DOHH2 (cell line): Measurements from ENCODE around the gene LTB4R.

ENCODE experiments used
- H3F3A ChIP-seq: fragments of 200-600 bp; sonication (generic), shearing (Covaris generic); 2 replicates; pipeline ENCODE4 v1.6.0; 2016; ENCODE audit warnings: antibody characterized with exemption, mild to moderate bottlenecking; ENCODE audit not compliant: control insufficient read depth, insufficient read depth
- H3K27ac ChIP-seq: fragments of 200-600 bp; sonication (generic); 2 replicates; pipeline ENCODE4 v1.5.1; 2014; ENCODE audit warnings: low read depth, mild to moderate bottlenecking, low read length, moderate library complexity
- H3K27me3 ChIP-seq: fragments of 200-600 bp; sonication (generic); 2 replicates; pipeline ENCODE4 v1.6.1; 2014; ENCODE audit warnings: mild to moderate bottlenecking, low read length, mixed read lengths; ENCODE audit not compliant: control insufficient read depth
- H3K36me3 ChIP-seq: fragments of 200-600 bp; sonication (generic); 2 replicates; pipeline ENCODE4 v1.6.1; 2014; ENCODE audit warnings: mild to moderate bottlenecking, low read length, moderate library complexity, mixed read lengths; ENCODE audit not compliant: control insufficient read depth
- H3K4me1 ChIP-seq: fragments of 200-600 bp; sonication (generic); 2 replicates; pipeline ENCODE4 v1.6.1; 2014; ENCODE audit warnings: mild to moderate bottlenecking, low read length, mixed read lengths; ENCODE audit not compliant: control insufficient read depth
- H3K4me2 ChIP-seq: fragments of 200-600 bp; sonication (generic); 2 replicates; pipeline ENCODE4 v1.6.0; 2014; ENCODE audit warnings: mild to moderate bottlenecking, low read length, moderate library complexity
- H3K4me3 ChIP-seq: fragments of 200-600 bp; sonication (generic); 2 replicates; pipeline ENCODE4 v1.5.1; 2014; ENCODE audit warnings: mild to moderate bottlenecking, low read length, mixed read lengths
- H3K79me2 ChIP-seq: fragments of 200-600 bp; sonication (generic); 2 replicates; pipeline ENCODE4 v1.6.1; 2014; ENCODE audit warnings: mild to moderate bottlenecking, low read length, mixed read lengths; ENCODE audit not compliant: control insufficient read depth
- H3K9me2 ChIP-seq: fragments of 200-600 bp; sonication (generic); replicated peaks from 2 replicates; pipeline ENCODE4 v1.6.1; 2014; ENCODE audit warnings: mild to moderate bottlenecking, low read length, mixed read lengths; ENCODE audit not compliant: control insufficient read depth
- H3K9me3 ChIP-seq: fragments of 200-600 bp; sonication (generic); 2 replicates; pipeline ENCODE4 v1.6.1; 2014; ENCODE audit warnings: antibody characterized with exemption, low read length, mixed read lengths; ENCODE audit not compliant: control insufficient read depth, insufficient read depth
- H4K20me1 ChIP-seq: fragments of 200-600 bp; sonication (generic); 2 replicates; pipeline ENCODE4 v1.6.0; 2014; ENCODE audit warnings: low read depth, mild to moderate bottlenecking, antibody characterized with exemption, low read length, moderate library complexity; ENCODE audit not compliant: control insufficient read depth, insufficient read depth
- EZH2phosphoT487 ChIP-seq: fragments of 200-600 bp; sonication (generic); IDR thresholded peaks from 2 replicates; pipeline ENCODE4 v1.6.1; 2017; ENCODE audit warnings: borderline replicate concordance, mild to moderate bottlenecking, antibody characterized with exemption, low read length, moderate library complexity, mixed read lengths
- TF ChIP-seq, protein P1 (sequence below): fragments of 200-600 bp; sonication (generic); IDR thresholded peaks from one replicate; pipeline ENCODE4 v1.5.1; 2014; ENCODE audit warnings: antibody characterized with exemption, mild to moderate bottlenecking, low read depth, low read length; ENCODE audit not compliant: poor library complexity, severe bottlenecking

The LTB4R gene

DNA sequence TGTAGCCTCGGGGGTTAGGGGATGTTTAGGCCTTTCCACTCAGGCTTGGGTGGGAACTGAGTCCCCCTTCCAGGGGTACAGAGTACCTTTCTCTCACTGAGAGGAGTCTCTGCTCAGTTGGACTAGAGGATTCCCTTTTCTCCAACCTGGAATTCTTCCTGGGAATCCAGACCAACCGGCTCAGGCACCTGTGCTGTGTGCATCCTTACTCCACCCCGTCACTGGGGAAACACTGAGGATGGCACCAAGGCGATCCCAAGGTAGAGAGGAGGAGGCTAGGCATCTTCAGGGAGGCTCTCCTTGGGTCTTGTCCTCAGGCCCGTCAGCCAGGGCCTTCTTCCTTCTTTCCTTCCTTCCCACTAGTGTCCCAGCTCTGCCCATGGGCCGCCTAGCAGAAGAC lies 47.5 kb upstream of the LTB4R start:
- Histone ChIP-seq H3K4me3 (no peak overlapping the region), H3K79me2 (no peaks in the 10 kb centered on the region), H3F3A (no peaks in the 10 kb centered on the region), H3K4me1 (no peaks in the 10 kb centered on the region), H3K27ac (no peak overlapping the region), H3K27me3 (no peaks in the 10 kb centered on the region), H3K9me3 (no peaks in the 10 kb centered on the region), H3K9me2 (no peaks in the 10 kb centered on the region), H3K4me2 (no peak overlapping the region), H3K36me3 (no peaks in the 10 kb centered on the region), H4K20me1 (no peaks in the 10 kb centered on the region)
- TF ChIP-seq, protein P1, sequence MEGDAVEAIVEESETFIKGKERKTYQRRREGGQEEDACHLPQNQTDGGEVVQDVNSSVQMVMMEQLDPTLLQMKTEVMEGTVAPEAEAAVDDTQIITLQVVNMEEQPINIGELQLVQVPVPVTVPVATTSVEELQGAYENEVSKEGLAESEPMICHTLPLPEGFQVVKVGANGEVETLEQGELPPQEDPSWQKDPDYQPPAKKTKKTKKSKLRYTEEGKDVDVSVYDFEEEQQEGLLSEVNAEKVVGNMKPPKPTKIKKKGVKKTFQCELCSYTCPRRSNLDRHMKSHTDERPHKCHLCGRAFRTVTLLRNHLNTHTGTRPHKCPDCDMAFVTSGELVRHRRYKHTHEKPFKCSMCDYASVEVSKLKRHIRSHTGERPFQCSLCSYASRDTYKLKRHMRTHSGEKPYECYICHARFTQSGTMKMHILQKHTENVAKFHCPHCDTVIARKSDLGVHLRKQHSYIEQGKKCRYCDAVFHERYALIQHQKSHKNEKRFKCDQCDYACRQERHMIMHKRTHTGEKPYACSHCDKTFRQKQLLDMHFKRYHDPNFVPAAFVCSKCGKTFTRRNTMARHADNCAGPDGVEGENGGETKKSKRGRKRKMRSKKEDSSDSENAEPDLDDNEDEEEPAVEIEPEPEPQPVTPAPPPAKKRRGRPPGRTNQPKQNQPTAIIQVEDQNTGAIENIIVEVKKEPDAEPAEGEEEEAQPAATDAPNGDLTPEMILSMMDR = no peak
- TF ChIP-seq EZH2phosphoT487 = no peak

DNA sequence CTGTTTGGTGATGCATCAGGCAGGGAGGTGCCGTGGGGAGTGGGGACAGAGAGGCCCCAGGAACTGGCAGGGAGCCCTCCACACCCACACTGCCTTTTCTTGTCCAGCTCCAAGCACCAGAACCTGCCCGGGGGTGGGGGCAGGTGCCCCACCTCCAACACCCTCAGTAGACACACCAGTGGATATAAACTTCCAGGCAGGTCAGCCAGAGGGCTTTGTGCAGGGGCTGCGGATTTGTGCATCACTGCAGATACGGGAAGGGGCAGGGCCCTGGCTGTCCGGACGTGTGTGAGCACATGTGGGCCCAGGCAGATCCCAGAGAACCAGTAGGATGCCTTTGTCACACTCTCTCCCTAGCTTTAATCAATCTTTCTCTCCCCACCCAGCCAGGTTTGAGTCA lies 47.0 kb upstream of the LTB4R start:
- H4K20me1 ChIP-seq = no peaks in the 10 kb centered on the region
- no peaks in the 10 kb centered on the region for H3K36me3 ChIP-seq
- no peaks in the 10 kb centered on the region for H3K79me2 ChIP-seq
- no peak overlapping the region for H3K4me3 ChIP-seq
- no peak overlapping the region for H3K4me2 ChIP-seq
- TF ChIP-seq, protein P1 = no peak
- TF ChIP-seq EZH2phosphoT487 = no peak
- H3K9me3 ChIP-seq = no peaks in the 10 kb centered on the region
- no peaks in the 10 kb centered on the region for H3K27me3 ChIP-seq
- H3K27ac ChIP-seq = no peak overlapping the region
- H3K9me2 ChIP-seq = no peaks in the 10 kb centered on the region
- H3F3A ChIP-seq = no peaks in the 10 kb centered on the region
- H3K4me1 ChIP-seq = no peaks in the 10 kb centered on the region

DNA sequence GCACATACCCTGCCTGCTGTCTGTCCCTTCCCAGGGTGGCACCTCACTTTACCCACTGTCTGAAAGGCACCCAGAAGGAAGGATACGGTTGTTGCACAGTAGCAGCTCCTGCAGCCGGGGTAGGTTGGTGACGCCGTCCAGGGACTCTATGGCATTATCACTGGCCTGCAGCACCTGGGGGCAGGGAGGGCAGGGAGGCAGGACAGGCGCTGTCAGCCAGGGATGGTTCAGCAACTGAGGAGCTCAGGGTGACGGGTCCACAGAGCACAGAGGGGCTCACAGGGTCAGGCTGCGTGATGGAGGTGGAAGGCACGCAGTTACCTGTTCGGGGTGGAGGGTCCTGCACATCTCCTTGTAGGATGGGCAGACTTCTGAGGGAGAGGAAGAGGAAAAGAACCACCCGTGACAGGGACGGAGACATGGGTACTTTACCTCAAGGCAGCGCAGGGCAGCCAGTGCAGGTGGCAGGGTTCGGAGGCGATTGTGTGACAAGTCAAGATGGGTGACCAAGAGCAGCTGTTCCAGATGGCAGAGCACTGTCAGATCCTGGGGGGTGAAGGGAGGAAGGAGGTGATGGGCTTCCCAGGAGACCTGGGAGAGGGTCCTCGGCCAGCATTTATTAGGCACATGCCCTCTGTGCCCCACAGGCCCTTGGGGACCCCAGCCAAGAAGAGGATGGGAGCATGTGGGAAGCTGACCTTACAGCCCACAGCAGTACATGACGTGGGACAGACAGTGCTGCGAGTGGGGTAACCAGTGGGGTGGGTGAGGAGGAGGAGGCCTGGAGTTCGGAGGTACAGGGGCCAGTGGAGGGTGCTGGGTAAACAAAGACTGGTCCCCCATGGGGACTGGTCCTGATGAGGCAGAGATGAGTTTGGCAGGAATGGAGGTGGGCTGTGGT lies 44.7 kb upstream of the LTB4R start:
- no peak for TF ChIP-seq EZH2phosphoT487
- TF ChIP-seq, protein P1 = no peak
- Histone ChIP-seq H3K9me2 (no peaks in the 10 kb centered on the region), H3K9me3 (no peaks in the 10 kb centered on the region), H3K27ac (no peak overlapping the region), H3K79me2 (no peaks in the 10 kb centered on the region), H3F3A (no peaks in the 10 kb centered on the region), H3K4me1 (peaks cover 8% of the 10 kb centered on the region), H4K20me1 (no peaks in the 10 kb centered on the region), H3K27me3 (no peaks in the 10 kb centered on the region), H3K36me3 (no peaks in the 10 kb centered on the region), H3K4me2 (no peak overlapping the region), H3K4me3 (no peak overlapping the region)
